Ovary (tissue), 3 donors: ENCODE data around the gene BRIP1.

Experiments
- EP300 ChIP-seq: sonication (generic); formaldehyde crosslinking; IDR thresholded peaks from one replicate; pipeline ENCODE4 v1.6.1; 2017; ENCODE audit warnings: antibody characterized with exemption
- POLR2A ChIP-seq: fragments of 450-650 bp; IDR thresholded peaks from one replicate; pipeline ENCODE4 v1.6.1; 2017; ENCODE audit warnings: antibody characterized with exemption, mild to moderate bottlenecking, moderate library complexity
- TF ChIP-seq, protein P1 (sequence below), 3 donors: fragments of 450-650 bp in 2 of 3; fragments of 200-600 bp in 1 of 3; IDR thresholded peaks; one replicate each; pipeline versions ENCODE4 v1.5.1 to v1.8.0; 2016 to 2022; ENCODE audit warnings: antibody characterized with exemption in 3 of 3, mild to moderate bottlenecking in 1 of 3
- donor health status: DM: no; HTN: no; CAD: no.

DNA sequence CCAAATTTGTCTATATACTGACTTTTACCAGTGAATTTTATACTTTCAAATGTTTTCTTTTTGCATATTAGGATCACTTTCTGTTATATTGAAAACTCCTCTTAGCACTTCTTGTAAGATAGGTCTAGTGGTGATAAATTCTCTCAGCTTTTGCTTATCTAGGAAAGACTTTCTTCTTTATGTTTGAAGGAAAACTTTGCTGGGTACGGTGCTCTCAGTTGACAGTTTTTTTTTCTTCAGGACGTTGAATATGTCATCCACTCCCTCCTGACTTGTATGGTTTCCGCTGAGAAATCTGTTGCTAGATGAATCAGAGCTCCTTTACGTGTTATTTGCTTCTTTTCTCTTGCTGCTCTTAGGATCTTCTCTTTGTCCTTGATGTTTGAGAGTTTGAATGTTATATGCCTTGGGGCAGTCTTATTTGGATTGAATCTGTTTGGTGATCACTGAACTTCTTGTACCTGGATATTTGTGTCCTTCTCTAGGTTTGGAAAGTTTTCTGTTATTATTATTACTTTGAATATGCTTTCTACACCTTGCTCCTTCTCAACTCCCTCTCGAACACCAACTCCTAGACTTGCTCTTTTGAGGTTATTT lies 228.3 kb downstream of the BRIP1 start:
- TF ChIP-seq, protein P1, sequence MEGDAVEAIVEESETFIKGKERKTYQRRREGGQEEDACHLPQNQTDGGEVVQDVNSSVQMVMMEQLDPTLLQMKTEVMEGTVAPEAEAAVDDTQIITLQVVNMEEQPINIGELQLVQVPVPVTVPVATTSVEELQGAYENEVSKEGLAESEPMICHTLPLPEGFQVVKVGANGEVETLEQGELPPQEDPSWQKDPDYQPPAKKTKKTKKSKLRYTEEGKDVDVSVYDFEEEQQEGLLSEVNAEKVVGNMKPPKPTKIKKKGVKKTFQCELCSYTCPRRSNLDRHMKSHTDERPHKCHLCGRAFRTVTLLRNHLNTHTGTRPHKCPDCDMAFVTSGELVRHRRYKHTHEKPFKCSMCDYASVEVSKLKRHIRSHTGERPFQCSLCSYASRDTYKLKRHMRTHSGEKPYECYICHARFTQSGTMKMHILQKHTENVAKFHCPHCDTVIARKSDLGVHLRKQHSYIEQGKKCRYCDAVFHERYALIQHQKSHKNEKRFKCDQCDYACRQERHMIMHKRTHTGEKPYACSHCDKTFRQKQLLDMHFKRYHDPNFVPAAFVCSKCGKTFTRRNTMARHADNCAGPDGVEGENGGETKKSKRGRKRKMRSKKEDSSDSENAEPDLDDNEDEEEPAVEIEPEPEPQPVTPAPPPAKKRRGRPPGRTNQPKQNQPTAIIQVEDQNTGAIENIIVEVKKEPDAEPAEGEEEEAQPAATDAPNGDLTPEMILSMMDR (IDR thresholded peaks at IDR 0.05), result no peak
- TF ChIP-seq POLR2A, result no peak
- TF ChIP-seq EP300, result no peak
